ENCODE measurements around the gene B4GAT1. TPM values are rescaled to one million over a fixed set of nuclear protein-coding genes. Genes with fewer than 3 reads are reported as not detected.
"Not testable (repeated sequence)": the region's sequence is repeated elsewhere in the genome, so short reads cannot be mapped to it uniquely, and the experiment has no call there.

Gene B4GAT1
- polyA plus RNA-seq, 3 donors = 0.75 to 1.7 (median 1.7) TPM

- H3K4me1 ChIP-seq (ENCODE audit: control insufficient read depth in 1 of 2, insufficient read depth in 2 of 2, low read length in 2 of 2) = peaks cover 27 to 29% of the 10 kb centered on the region in 2 donors
- no peaks in the 10 kb centered on the region for H3K36me3 ChIP-seq (replicated peaks in 1 of 2; ENCODE audit: control insufficient read depth in 1 of 2, insufficient read depth in 2 of 2, low read length in 2 of 2)
- Mint-ChIP-seq H3K9me3 (peaks cover 0 to 9% (median 3%) of the 10 kb centered on the region in 7 donors), H3K27ac (no peak overlapping the region), H3K4me1 (peaks cover 27% of the 10 kb centered on the region), H3K27me3 (ENCODE audit: low read depth in 3 of 3) (peaks cover 2 to 8% (median 6%) of the 10 kb centered on the region in 3 donors), H3K36me3 (no peaks in the 10 kb centered on the region), H3K4me3 (no peak overlapping the region)
- DNase-seq = no peak
- H3K79me2 ChIP-seq (ENCODE audit: insufficient read depth, low read length) = no peaks in the 10 kb centered on the region
- H4K20me1 ChIP-seq (ENCODE audit: insufficient read depth, low read length) = no peaks in the 10 kb centered on the region
- TF ChIP-seq, protein P1, sequence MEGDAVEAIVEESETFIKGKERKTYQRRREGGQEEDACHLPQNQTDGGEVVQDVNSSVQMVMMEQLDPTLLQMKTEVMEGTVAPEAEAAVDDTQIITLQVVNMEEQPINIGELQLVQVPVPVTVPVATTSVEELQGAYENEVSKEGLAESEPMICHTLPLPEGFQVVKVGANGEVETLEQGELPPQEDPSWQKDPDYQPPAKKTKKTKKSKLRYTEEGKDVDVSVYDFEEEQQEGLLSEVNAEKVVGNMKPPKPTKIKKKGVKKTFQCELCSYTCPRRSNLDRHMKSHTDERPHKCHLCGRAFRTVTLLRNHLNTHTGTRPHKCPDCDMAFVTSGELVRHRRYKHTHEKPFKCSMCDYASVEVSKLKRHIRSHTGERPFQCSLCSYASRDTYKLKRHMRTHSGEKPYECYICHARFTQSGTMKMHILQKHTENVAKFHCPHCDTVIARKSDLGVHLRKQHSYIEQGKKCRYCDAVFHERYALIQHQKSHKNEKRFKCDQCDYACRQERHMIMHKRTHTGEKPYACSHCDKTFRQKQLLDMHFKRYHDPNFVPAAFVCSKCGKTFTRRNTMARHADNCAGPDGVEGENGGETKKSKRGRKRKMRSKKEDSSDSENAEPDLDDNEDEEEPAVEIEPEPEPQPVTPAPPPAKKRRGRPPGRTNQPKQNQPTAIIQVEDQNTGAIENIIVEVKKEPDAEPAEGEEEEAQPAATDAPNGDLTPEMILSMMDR (IDR thresholded peaks at IDR 0.05) = no peak
- 93% methylated on average over 3 of the region's 4 CpGs for WGBS (ENCODE audit: insufficient coverage)
- intact Hi-C loops (cut with micrococcal nuclease) = no loop called here
- no peak overlapping the region for H3K9ac ChIP-seq (ENCODE audit: insufficient read depth, low read length, poor library complexity, severe bottlenecking)
- no peak overlapping the region for H2AFZ ChIP-seq (ENCODE audit: insufficient read depth, low read depth, low read length, poor library complexity, severe bottlenecking)
- no peaks in the 10 kb centered on the region for H3K27me3 ChIP-seq (ENCODE audit: control insufficient read depth in 2 of 2, insufficient read depth in 2 of 2, low read length in 2 of 2)
- H3K27ac ChIP-seq (ENCODE audit: low read depth in 1 of 2, low read length in 2 of 2) = no peak overlapping the region
- no peak overlapping the region for H3K4me2 ChIP-seq (replicated peaks; ENCODE audit: extremely low read depth, low read length, poor library complexity, severe bottlenecking)
- no peaks in the 10 kb centered on the region for H3K9me3 ChIP-seq (replicated peaks in 1 of 2; ENCODE audit: control insufficient read depth in 1 of 2, insufficient read depth in 1 of 2, low read length in 2 of 2)
- H3K4me3 ChIP-seq (replicated peaks in 1 of 3; ENCODE audit: low read depth in 2 of 3, low read length in 3 of 3) = no peak overlapping the region
Measured at GRCh38 chr11:66321606-66322005, 25.8 kb downstream of the B4GAT1 start.

- intact Hi-C loops (cut with micrococcal nuclease); H3K27ac ChIP-seq (ENCODE audit: low read depth in 1 of 2, low read length in 2 of 2); H3K9me3 Mint-ChIP-seq; H3K4me3 Mint-ChIP-seq; H3K27me3 ChIP-seq (ENCODE audit: control insufficient read depth in 2 of 2, insufficient read depth in 2 of 2, low read length in 2 of 2); H3K36me3 Mint-ChIP-seq; H3K9me3 ChIP-seq (replicated peaks in 1 of 2; ENCODE audit: control insufficient read depth in 1 of 2, insufficient read depth in 1 of 2, low read length in 2 of 2); H3K36me3 ChIP-seq (replicated peaks in 1 of 2; ENCODE audit: control insufficient read depth in 1 of 2, insufficient read depth in 2 of 2, low read length in 2 of 2); H3K4me3 ChIP-seq (replicated peaks in 1 of 3; ENCODE audit: low read depth in 2 of 3, low read length in 3 of 3); H3K4me2 ChIP-seq (replicated peaks; ENCODE audit: extremely low read depth, low read length, poor library complexity, severe bottlenecking); H3K79me2 ChIP-seq (ENCODE audit: insufficient read depth, low read length); H3K27ac Mint-ChIP-seq; H2AFZ ChIP-seq (ENCODE audit: insufficient read depth, low read depth, low read length, poor library complexity, severe bottlenecking); H4K20me1 ChIP-seq (ENCODE audit: insufficient read depth, low read length); H3K9ac ChIP-seq (ENCODE audit: insufficient read depth, low read length, poor library complexity, severe bottlenecking); DNase-seq: not testable (repeated sequence)
- WGBS (ENCODE audit: insufficient coverage) = no CpG with 5 or more reads among the region's 6 CpGs
- peaks cover 30 to 33% of the 10 kb centered on the region in 2 donors for H3K4me1 ChIP-seq (ENCODE audit: control insufficient read depth in 1 of 2, insufficient read depth in 2 of 2, low read length in 2 of 2)
- Mint-ChIP-seq H3K27me3 (ENCODE audit: low read depth in 3 of 3) (peaks cover 0 to 11% (median 10%) of the 10 kb centered on the region in 3 donors), H3K4me1 (peaks cover 27% of the 10 kb centered on the region)
Measured at GRCh38 chr11:66320748-66321147, 26.7 kb downstream of the B4GAT1 start.

DNA sequence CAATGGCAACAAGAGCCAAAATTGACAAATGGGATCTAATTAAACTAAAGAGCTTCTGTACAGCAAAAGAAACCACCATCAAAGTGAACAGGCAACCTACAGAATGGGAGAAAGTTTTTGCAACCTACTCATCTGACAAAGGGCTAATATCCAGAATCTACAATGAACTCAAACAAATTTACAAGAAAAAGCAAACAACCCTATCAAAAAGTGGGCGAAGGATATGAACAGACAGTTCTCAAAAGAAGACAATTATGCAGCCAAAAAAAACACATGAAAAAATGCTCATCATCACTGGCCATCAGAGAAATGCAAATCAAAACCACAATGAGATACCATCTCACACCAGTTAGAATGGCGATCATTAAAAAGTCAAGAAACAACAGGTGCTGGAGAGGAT is 27.1 kb downstream of the B4GAT1 start:
- H3K9me3 Mint-ChIP-seq; H3K79me2 ChIP-seq (ENCODE audit: insufficient read depth, low read length); H3K27me3 ChIP-seq (ENCODE audit: control insufficient read depth in 2 of 2, insufficient read depth in 2 of 2, low read length in 2 of 2); H3K4me2 ChIP-seq (replicated peaks; ENCODE audit: extremely low read depth, low read length, poor library complexity, severe bottlenecking); intact Hi-C loops (cut with micrococcal nuclease); H3K27ac Mint-ChIP-seq; H3K9me3 ChIP-seq (replicated peaks in 1 of 2; ENCODE audit: control insufficient read depth in 1 of 2, insufficient read depth in 1 of 2, low read length in 2 of 2); H3K4me3 Mint-ChIP-seq; H3K9ac ChIP-seq (ENCODE audit: insufficient read depth, low read length, poor library complexity, severe bottlenecking); H3K27ac ChIP-seq (ENCODE audit: low read depth in 1 of 2, low read length in 2 of 2); H3K36me3 Mint-ChIP-seq; H3K4me3 ChIP-seq (replicated peaks in 1 of 3; ENCODE audit: low read depth in 2 of 3, low read length in 3 of 3); H4K20me1 ChIP-seq (ENCODE audit: insufficient read depth, low read length); DNase-seq; H3K36me3 ChIP-seq (replicated peaks in 1 of 2; ENCODE audit: control insufficient read depth in 1 of 2, insufficient read depth in 2 of 2, low read length in 2 of 2); H2AFZ ChIP-seq (ENCODE audit: insufficient read depth, low read depth, low read length, poor library complexity, severe bottlenecking): not testable (repeated sequence)
- H3K4me1 ChIP-seq (ENCODE audit: control insufficient read depth in 1 of 2, insufficient read depth in 2 of 2, low read length in 2 of 2) = peaks cover 30 to 33% of the 10 kb centered on the region in 2 donors
- peaks cover 0 to 13% (median 11%) of the 10 kb centered on the region in 3 donors for H3K27me3 Mint-ChIP-seq (ENCODE audit: low read depth in 3 of 3)
- no CpG with 5 or more reads among the region's 2 CpGs for WGBS (ENCODE audit: insufficient coverage)
- H3K4me1 Mint-ChIP-seq = peaks cover 29% of the 10 kb centered on the region

Measured in CD14-positive monocyte (primary cell).